Uterus (tissue), 2 donors: ENCODE measurements around the gene PKMYT1.

ENCODE experiments used
- POLR2A ChIP-seq, 2 donors: fragments of 450-650 bp; IDR thresholded peaks; one replicate each; pipeline ENCODE4 v1.6.1; 2016; ENCODE audit warnings: antibody characterized with exemption in 2 of 2, mild to moderate bottlenecking in 1 of 2, moderate library complexity in 1 of 2
- TF ChIP-seq, protein P1 (sequence below), 4 experiments: fragments of 200-600 bp in 2 of 4; fragments of 450-650 bp in 2 of 4; sonication (generic) in 2 of 4; IDR thresholded peaks; one replicate each; pipeline ENCODE4 v1.5.1; 2016 to 2019; ENCODE audit warnings: antibody characterized with exemption in 4 of 4, mild to moderate bottlenecking in 2 of 4, moderate library complexity in 1 of 4

GRCh38 chr16:2990891-2991290, 10.6 kb upstream of the PKMYT1 start:
- TF ChIP-seq, protein P1, sequence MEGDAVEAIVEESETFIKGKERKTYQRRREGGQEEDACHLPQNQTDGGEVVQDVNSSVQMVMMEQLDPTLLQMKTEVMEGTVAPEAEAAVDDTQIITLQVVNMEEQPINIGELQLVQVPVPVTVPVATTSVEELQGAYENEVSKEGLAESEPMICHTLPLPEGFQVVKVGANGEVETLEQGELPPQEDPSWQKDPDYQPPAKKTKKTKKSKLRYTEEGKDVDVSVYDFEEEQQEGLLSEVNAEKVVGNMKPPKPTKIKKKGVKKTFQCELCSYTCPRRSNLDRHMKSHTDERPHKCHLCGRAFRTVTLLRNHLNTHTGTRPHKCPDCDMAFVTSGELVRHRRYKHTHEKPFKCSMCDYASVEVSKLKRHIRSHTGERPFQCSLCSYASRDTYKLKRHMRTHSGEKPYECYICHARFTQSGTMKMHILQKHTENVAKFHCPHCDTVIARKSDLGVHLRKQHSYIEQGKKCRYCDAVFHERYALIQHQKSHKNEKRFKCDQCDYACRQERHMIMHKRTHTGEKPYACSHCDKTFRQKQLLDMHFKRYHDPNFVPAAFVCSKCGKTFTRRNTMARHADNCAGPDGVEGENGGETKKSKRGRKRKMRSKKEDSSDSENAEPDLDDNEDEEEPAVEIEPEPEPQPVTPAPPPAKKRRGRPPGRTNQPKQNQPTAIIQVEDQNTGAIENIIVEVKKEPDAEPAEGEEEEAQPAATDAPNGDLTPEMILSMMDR (IDR thresholded peaks at IDR 0.05): no peak
- TF ChIP-seq POLR2A (IDR thresholded peaks at IDR 0.05): no peak
